GM18868 (cell line): Measurements from ENCODE around the gene PPP2R5C.

Experiments
- ATAC-seq: cut with Tn5 transposase; IDR thresholded peaks from one replicate; pipeline ENCODE4 v1.9.1; 2021; ENCODE audit warnings: mild to moderate bottlenecking, moderate library complexity; ENCODE audit not compliant: unreplicated experiment

PPP2R5C gene

GRCh38 chr14:101859538-101859902 lies 98.0 kb downstream of the PPP2R5C start:
- no peak for ATAC-seq

GRCh38 chr14:101859958-101860357 lies 98.4 kb downstream of the PPP2R5C start:
- no peak for ATAC-seq

- no peak for ATAC-seq
Observed at GRCh38 chr14:101861464-101861863, 100.0 kb downstream of the PPP2R5C start.

- ATAC-seq: no peak
Observed at GRCh38 chr14:101862177-101862576, 100.7 kb downstream of the PPP2R5C start.

- ATAC-seq: no peak
Observed at GRCh38 chr14:101862711-101863110, 101.2 kb downstream of the PPP2R5C start.

- ATAC-seq: no peak
Observed at GRCh38 chr14:101865288-101865687, 103.8 kb downstream of the PPP2R5C start.

- no peak for ATAC-seq
Observed at GRCh38 chr14:101867854-101868253, 106.3 kb downstream of the PPP2R5C start.

GRCh38 chr14:101869217-101869616 lies 107.7 kb downstream of the PPP2R5C start:
- no peak for ATAC-seq

- ATAC-seq: no peak
Observed at GRCh38 chr14:101870273-101870939, 108.9 kb downstream of the PPP2R5C start.

- no peak for ATAC-seq
Observed at GRCh38 chr14:101872346-101872745, 110.8 kb downstream of the PPP2R5C start.

GRCh38 chr14:101873076-101873825 lies 111.7 kb downstream of the PPP2R5C start:
- no peak for ATAC-seq

GRCh38 chr14:101873991-101874390 lies 112.5 kb downstream of the PPP2R5C start:
- ATAC-seq: no peak

- no peak for ATAC-seq
Observed at GRCh38 chr14:101875041-101875726, 113.7 kb downstream of the PPP2R5C start.

- peak; percentile 11 for ATAC-seq
Observed at GRCh38 chr14:101875727-101876554, 114.4 kb downstream of the PPP2R5C start.

- peak; percentile 90 for ATAC-seq
Observed at GRCh38 chr14:101876555-101876938, 115.0 kb downstream of the PPP2R5C start.

- ATAC-seq: no peak
Observed at GRCh38 chr14:101877766-101878165, 116.3 kb downstream of the PPP2R5C start.

GRCh38 chr14:101878211-101878821 lies 116.8 kb downstream of the PPP2R5C start:
- no peak for ATAC-seq

GRCh38 chr14:101878822-101879528 lies 117.5 kb downstream of the PPP2R5C start:
- no peak for ATAC-seq

GRCh38 chr14:101879529-101880336 lies 118.2 kb downstream of the PPP2R5C start:
- ATAC-seq: no peak
